Nephron progenitor cell (in vitro differentiated cells): Measurements from ENCODE around the gene KIF16B.

Source experiments
- DNase-seq: peaks from one replicate; pipeline ENCODE4 v3.0.0; 2021
- H3K27ac Mint-ChIP-seq: 2 replicates; pipeline ENCODE4 v1.8.0; 2021; ENCODE audit warnings: mild to moderate bottlenecking, moderate library complexity, mixed read lengths
- H3K27me3 Mint-ChIP-seq: 2 replicates; pipeline ENCODE4 v1.8.0; 2021; ENCODE audit warnings: mild to moderate bottlenecking, low read depth, mixed read lengths; ENCODE audit not compliant: poor library complexity
- H3K36me3 Mint-ChIP-seq: 2 replicates; pipeline ENCODE4 v1.8.0; 2021; ENCODE audit warnings: low read depth, mixed read lengths
- H3K4me1 Mint-ChIP-seq: 2 replicates; pipeline ENCODE4 v1.8.0; 2021; ENCODE audit warnings: mixed read lengths
- H3K4me3 Mint-ChIP-seq: 2 replicates; pipeline ENCODE4 v1.8.0; 2021; ENCODE audit warnings: mild to moderate bottlenecking, moderate library complexity, mixed read lengths
- H3K9me3 Mint-ChIP-seq: 2 replicates; pipeline ENCODE4 v1.8.0; 2021; ENCODE audit warnings: mild to moderate bottlenecking, moderate library complexity, mixed read lengths
- TF ChIP-seq, protein P1 (sequence below): fragments of 200-600 bp; sonication (generic); IDR thresholded peaks from 2 replicates; pipeline ENCODE4 v1.5.0; 2021; ENCODE audit warnings: antibody characterized with exemption

KIF16B gene

GRCh38 chr20:16573001-16573965 lies at the start of gene KIF16B:
KIF16B (minus strand) TSS chr20:16573448; CDS start chr20:16573275, 173 bp downstream.
- H3K4me3 Mint-ChIP-seq, result peak within 1 kb of the TSS; percentile 87
- DNase-seq, result peak; percentile 98
- no peaks in the 10 kb centered on the region for H3K27me3 Mint-ChIP-seq
- TF ChIP-seq, protein P1, sequence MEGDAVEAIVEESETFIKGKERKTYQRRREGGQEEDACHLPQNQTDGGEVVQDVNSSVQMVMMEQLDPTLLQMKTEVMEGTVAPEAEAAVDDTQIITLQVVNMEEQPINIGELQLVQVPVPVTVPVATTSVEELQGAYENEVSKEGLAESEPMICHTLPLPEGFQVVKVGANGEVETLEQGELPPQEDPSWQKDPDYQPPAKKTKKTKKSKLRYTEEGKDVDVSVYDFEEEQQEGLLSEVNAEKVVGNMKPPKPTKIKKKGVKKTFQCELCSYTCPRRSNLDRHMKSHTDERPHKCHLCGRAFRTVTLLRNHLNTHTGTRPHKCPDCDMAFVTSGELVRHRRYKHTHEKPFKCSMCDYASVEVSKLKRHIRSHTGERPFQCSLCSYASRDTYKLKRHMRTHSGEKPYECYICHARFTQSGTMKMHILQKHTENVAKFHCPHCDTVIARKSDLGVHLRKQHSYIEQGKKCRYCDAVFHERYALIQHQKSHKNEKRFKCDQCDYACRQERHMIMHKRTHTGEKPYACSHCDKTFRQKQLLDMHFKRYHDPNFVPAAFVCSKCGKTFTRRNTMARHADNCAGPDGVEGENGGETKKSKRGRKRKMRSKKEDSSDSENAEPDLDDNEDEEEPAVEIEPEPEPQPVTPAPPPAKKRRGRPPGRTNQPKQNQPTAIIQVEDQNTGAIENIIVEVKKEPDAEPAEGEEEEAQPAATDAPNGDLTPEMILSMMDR, result no peak
- peaks cover 3% of the 10 kb centered on the region for H3K9me3 Mint-ChIP-seq
- H3K4me1 Mint-ChIP-seq, result peaks cover 58% of the 10 kb centered on the region
- H3K27ac Mint-ChIP-seq, result peak within 1 kb of the TSS; percentile 89
- no peaks in the 10 kb centered on the region for H3K36me3 Mint-ChIP-seq

GRCh38 chr20:16622501-16622900 lies 49.3 kb upstream of the KIF16B start:
- H3K4me1 Mint-ChIP-seq, result no peaks in the 10 kb centered on the region
- DNase-seq, result no peak
- peaks cover 35% of the 10 kb centered on the region for H3K9me3 Mint-ChIP-seq
- TF ChIP-seq, protein P1, result no peak
- H3K27me3 Mint-ChIP-seq, result no peaks in the 10 kb centered on the region
- H3K36me3 Mint-ChIP-seq, result peaks cover 7% of the 10 kb centered on the region
- no peak overlapping the region for H3K4me3 Mint-ChIP-seq
- no peak overlapping the region for H3K27ac Mint-ChIP-seq

DNA sequence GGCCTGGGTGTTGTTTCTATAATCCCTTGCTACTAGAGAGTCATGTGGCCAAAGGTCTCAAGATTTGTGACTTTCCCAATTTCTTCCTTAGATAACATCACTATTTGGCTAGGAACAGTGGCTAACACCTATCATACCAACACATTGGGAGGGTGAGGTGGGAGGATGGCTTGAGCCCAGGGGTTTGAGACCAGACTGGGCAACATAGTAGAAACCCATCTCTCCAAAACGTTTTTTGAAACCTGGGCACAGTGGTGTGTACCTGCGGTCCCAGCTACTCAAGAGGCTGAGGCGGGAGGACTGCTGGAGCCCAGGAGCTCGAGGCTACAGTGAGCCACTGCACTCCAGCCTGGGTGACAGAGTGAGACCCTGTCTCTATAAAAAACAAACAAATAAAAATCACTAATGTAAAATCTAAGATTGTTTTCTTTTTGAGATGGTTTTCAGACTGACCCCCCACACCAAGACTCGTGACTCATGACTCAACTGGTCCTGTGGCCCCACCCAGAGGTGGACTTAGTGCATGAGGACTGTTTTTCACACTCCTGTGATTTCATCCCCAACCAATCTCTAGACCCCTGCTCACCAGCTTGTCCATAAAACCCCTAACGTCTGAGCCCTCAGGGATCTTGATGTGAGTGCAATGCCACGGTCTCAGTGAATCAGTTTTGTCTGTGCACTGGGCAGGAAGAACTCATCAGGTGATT lies 48.3 kb upstream of the KIF16B start:
- H3K9me3 Mint-ChIP-seq, result peaks cover 40% of the 10 kb centered on the region
- DNase-seq, result no peak
- no peak overlapping the region for H3K27ac Mint-ChIP-seq

DNA sequence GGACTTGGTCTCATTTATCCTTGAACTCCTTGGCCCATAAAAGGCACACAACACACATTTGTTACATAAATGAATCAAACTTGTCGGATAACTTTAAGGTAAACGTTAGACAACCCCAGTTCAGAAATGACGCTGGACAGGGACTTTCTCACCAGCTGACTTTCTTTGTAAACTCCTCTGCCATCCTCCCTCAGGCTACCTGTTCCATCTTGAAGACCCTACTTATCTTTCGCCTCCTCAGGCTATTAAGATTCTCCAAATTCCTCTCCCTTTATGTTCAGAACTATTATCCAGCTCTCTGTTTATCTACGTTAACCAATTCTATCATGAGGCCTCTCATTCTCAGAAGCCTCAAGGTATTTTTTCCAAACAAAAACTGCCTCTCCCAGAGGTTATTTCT lies 47.7 kb upstream of the KIF16B start:
- no peaks in the 10 kb centered on the region for H3K4me1 Mint-ChIP-seq
- no peak overlapping the region for H3K4me3 Mint-ChIP-seq
- peaks cover 44% of the 10 kb centered on the region for H3K9me3 Mint-ChIP-seq
- H3K27ac Mint-ChIP-seq, result no peak overlapping the region
- no peaks in the 10 kb centered on the region for H3K27me3 Mint-ChIP-seq
- DNase-seq, result no peak
- TF ChIP-seq, protein P1, result no peak
- H3K36me3 Mint-ChIP-seq, result peaks cover 13% of the 10 kb centered on the region

More for the DNA sequence above, 48.3 kb upstream of the KIF16B start:
- peaks cover 10% of the 10 kb centered on the region for H3K36me3 Mint-ChIP-seq
- no peaks in the 10 kb centered on the region for H3K4me1 Mint-ChIP-seq
- H3K27me3 Mint-ChIP-seq, result no peaks in the 10 kb centered on the region
- no peak overlapping the region for H3K4me3 Mint-ChIP-seq
- TF ChIP-seq, protein P1, result no peak

DNA sequence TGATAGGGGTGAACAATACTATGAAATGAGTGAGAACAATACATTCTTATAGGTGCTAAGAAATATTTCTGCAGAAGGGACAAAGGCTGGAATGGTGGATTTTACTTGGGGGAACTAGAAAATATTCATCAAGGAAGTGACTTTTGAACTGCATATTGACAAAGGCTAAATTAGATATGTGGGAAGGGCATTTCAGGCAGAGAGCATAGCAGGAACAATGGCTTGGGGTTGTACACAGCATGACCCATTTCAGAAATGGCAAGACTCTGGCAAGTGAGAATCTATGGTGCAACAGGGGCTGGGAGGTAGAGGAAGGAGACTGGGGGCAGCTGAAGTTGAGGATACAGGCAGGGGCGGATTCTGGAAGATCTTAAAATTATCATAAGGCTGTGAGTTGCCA lies 46.7 kb upstream of the KIF16B start:
- no peak for DNase-seq
- H3K9me3 Mint-ChIP-seq, result peaks cover 49% of the 10 kb centered on the region
- no peak overlapping the region for H3K27ac Mint-ChIP-seq
- TF ChIP-seq, protein P1, result no peak
- no peaks in the 10 kb centered on the region for H3K27me3 Mint-ChIP-seq
- H3K4me3 Mint-ChIP-seq, result no peak overlapping the region
- H3K36me3 Mint-ChIP-seq, result peaks cover 13% of the 10 kb centered on the region
- H3K4me1 Mint-ChIP-seq, result no peaks in the 10 kb centered on the region
